Right lobe of liver (tissue), 4 donors: ENCODE measurements around the gene SYNE1.

Experiments used
- POLR2A ChIP-seq: fragments of 450-650 bp; IDR thresholded peaks from one replicate; pipeline ENCODE4 v1.6.1; 2017; ENCODE audit warnings: antibody characterized with exemption, mild to moderate bottlenecking
- TF ChIP-seq, protein P1 (sequence below), 4 donors: fragments of 200-600 bp in 3 of 4; fragments of 450-650 bp in 1 of 4; IDR thresholded peaks; one replicate each; pipeline versions ENCODE4 v1.5.1 to v1.8.0; 2016 to 2022; ENCODE audit warnings: antibody characterized with exemption in 4 of 4, mild to moderate bottlenecking in 2 of 4
- donor health status: DM: no; HTN: no; CAD: no.
- donor health status: DM: no; HTN: no; CAD: no.
- donor health status: DM: no; HTN: yes; CAD: no.

DNA sequence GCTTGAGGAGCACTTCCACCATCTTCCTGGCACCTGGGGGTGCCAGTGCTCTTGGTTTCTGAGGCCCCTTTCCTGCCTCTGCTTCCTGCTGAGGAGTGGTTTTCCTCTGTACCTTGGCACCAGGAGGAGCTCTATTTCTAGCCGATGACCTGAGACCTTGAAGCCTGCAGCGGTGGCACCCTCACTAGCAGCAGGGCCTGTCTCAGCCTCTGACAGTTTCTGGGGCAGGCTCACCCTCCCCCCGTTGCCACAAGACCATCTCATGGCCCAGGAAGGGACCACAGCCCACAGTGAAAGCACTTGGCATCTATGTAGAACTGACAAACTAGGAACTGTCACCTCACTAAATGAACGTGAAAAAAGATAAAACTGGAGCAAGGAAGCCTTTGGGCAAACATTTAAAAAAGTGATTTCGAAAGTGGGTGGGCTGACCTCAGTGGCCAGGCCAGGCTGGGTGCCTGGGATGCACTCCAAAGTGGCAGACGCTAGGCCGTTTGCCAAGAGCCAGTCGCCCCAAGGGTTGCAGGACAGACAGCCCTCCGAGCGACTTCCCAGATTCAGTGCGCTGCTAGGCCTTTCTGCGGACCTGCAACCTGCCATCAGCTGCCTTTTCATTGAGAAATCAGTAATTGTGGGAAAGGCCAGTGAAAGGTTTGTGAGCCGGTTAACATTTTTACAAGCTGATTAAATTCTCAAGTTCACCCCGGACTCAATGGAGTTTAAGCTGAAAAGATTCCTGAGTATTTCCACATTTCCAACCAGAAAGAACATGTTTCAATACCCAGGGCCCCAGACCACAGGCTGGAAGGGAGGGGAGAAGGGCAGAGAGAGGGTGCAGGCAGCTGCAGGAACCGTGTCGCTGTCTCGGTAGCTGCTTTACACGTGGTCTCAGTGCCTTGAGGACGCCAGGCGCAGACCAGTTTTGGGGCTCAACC lies 526.0 kb downstream of the SYNE1 start:
- TF ChIP-seq, protein P1, sequence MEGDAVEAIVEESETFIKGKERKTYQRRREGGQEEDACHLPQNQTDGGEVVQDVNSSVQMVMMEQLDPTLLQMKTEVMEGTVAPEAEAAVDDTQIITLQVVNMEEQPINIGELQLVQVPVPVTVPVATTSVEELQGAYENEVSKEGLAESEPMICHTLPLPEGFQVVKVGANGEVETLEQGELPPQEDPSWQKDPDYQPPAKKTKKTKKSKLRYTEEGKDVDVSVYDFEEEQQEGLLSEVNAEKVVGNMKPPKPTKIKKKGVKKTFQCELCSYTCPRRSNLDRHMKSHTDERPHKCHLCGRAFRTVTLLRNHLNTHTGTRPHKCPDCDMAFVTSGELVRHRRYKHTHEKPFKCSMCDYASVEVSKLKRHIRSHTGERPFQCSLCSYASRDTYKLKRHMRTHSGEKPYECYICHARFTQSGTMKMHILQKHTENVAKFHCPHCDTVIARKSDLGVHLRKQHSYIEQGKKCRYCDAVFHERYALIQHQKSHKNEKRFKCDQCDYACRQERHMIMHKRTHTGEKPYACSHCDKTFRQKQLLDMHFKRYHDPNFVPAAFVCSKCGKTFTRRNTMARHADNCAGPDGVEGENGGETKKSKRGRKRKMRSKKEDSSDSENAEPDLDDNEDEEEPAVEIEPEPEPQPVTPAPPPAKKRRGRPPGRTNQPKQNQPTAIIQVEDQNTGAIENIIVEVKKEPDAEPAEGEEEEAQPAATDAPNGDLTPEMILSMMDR (IDR thresholded peaks at IDR 0.05): no peak
- TF ChIP-seq POLR2A: no peak
